ACHN (cell line): ENCODE measurements around the gene PPIL1.

Experiments
- DNase-seq: peaks from one replicate; pipeline ENCODE4 v3.0.0-alpha.2; 2015
- in situ Hi-C: cut with HindIII; loops from 2 replicates; pipeline ENCODE4 v1.10.0; 2017; ENCODE audit warnings: low sequenced_read_pairs, low pct_ligation_motif_present, low pct_unique_long_range_greater_than_20kb

The PPIL1 gene

GRCh38 chr6:36840432-36841403, 33.9 kb downstream of the PPIL1 start:
- in situ Hi-C loops: no loop called here

GRCh38 chr6:36839749-36840431, 34.7 kb downstream of the PPIL1 start:
- in situ Hi-C loops: no loop called here
- peak; percentile 20 for DNase-seq

More at GRCh38 chr6:36840432-36841403, 33.9 kb downstream of the PPIL1 start:
- DNase-seq: no peak

GRCh38 chr6:36838896-36839748, 35.5 kb downstream of the PPIL1 start, which contains the start of gene CPNE5:
Gene CPNE5 (minus strand): TSS chr6:36839444. CDS start chr6:36839377, 67 bp downstream.
- no peak for DNase-seq

GRCh38 chr6:36837686-36838085, 36.9 kb downstream of the PPIL1 start:
- in situ Hi-C loops: no loop called here
- no peak for DNase-seq

More at GRCh38 chr6:36838896-36839748, 35.5 kb downstream of the PPIL1 start, which contains the start of gene CPNE5:
- in situ Hi-C loops: no loop called here

GRCh38 chr6:36837022-36837339, 37.6 kb downstream of the PPIL1 start:
- in situ Hi-C loops: no loop called here

GRCh38 chr6:36836111-36837021, 38.2 kb downstream of the PPIL1 start:
- no peak for DNase-seq
- in situ Hi-C loops: no loop called here

More at GRCh38 chr6:36837022-36837339, 37.6 kb downstream of the PPIL1 start:
- DNase-seq: no peak

- in situ Hi-C loops: no loop called here
- no peak for DNase-seq
Observed at GRCh38 chr6:36834576-36835341, 39.8 kb downstream of the PPIL1 start.

- DNase-seq: no peak
- in situ Hi-C loops: no loop called here
Observed at GRCh38 chr6:36833182-36833789, 41.3 kb downstream of the PPIL1 start.

- in situ Hi-C loops: no loop called here
- DNase-seq: no peak
Observed at GRCh38 chr6:36832313-36832712, 42.3 kb downstream of the PPIL1 start.

- in situ Hi-C loops: no loop called here
- no peak for DNase-seq
Observed at GRCh38 chr6:36830577-36830976, 44.0 kb downstream of the PPIL1 start.

GRCh38 chr6:36829919-36830544, 44.6 kb downstream of the PPIL1 start:
- in situ Hi-C loops: no loop called here
- no peak for DNase-seq

GRCh38 chr6:36827261-36828079, 47.1 kb downstream of the PPIL1 start:
- no peak for DNase-seq

GRCh38 chr6:36826520-36827227, 47.9 kb downstream of the PPIL1 start:
- in situ Hi-C loops: no loop called here
- no peak for DNase-seq

More at GRCh38 chr6:36827261-36828079, 47.1 kb downstream of the PPIL1 start:
- in situ Hi-C loops: no loop called here

- in situ Hi-C loops: no loop called here
- no peak for DNase-seq
Observed at GRCh38 chr6:36825994-36826393, 48.6 kb downstream of the PPIL1 start.

GRCh38 chr6:36825452-36825851, 49.2 kb downstream of the PPIL1 start:
- in situ Hi-C loops: no loop called here
- no peak for DNase-seq
